ENCODE data around the gene SH3BP2.

The SH3BP2 gene

DNA sequence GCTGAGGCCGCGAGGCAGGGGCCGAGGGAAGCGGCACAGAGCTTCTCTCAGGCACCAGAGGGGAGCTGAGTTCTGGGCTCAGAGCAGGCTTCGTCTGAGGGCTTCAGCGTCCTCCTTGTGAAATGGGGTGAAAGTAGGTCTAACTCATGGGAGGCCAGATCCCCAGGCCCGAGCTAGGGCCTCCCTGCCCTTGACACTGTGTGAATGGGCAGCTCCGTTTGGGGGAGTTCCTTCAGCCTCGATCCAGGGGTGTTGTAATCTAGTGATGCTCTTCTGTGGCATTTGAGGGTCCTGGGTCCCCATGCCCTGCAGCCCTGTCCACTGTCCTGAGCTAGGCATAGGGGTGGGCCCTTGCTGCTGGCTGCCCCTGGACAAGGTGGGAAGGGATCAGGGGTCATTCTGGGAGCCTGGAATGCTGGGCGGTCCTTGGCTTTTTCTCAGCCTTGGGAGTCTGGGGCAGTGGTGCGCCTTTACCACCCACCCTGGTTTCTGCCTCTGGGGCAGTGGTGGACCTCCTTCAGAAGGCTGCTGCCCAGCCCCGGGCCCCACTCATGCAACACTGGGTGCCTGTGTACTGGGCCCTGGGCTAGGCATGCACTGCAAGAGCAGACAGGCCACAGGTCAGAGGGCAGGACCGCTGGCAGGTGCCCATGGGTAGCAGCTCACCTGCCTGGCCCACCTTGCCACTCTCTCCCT is 4.1 kb downstream of the SH3BP2 start:
- no peak for TF ChIP-seq SIN3A (IDR thresholded peaks at IDR 0.05; ENCODE audit: borderline replicate concordance, insufficient read depth, low read length)
- no peak for TF ChIP-seq TAF1 (IDR thresholded peaks at IDR 0.05; ENCODE audit: borderline replicate concordance, insufficient read depth, low read length)
- TF ChIP-seq POLR2AphosphoS5 (IDR thresholded peaks at IDR 0.05; ENCODE audit: low read depth, low read length), result no peak
- no peak for TF ChIP-seq REST (IDR thresholded peaks at IDR 0.05; ENCODE audit: insufficient read depth in 1 of 2, low read depth in 2 of 2, low read length in 2 of 2)
- no peak for TF ChIP-seq FOXP2 (optimal IDR thresholded peaks at IDR 0.05; ENCODE audit: borderline replicate concordance, extremely low read depth, extremely low read length, insufficient read depth)

DNA sequence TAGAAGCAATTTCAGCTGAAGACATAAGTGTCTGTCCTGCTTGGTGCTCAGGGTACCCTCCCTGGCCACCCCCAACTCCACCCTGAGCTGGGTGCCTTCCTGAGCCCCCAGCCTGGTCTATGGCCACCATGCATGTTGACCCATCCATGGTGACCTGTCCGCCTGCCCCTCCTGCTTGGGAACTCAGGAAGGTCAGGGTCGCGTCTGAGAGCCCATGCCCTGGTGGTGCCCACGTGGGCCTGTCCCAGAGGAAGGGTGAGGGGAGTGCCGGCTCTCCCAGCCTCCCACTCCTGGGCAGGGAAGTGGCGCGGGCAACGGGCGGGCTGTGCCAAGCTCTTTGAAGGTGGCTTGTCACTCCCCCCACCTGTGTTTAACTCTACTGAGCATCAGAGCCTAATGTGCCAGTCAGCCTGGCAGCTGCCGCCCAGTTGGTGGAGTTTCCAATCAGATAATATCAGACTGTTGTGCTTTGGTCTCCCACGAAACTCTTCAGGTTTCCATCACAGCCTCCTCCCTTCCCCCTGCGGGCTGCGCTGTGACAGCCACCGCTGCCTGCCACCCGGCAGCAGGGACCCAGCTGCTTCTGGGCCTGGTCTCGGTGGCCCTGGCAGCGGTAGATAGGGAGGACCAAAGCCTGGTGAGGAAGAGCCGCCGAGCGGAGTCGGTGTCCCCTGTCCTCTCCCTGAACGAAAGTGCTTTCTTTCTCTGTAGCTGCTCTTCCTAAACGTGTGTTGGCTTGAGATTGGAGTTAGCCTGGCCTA is 4.8 kb downstream of the SH3BP2 start:
- no peak for TF ChIP-seq REST (IDR thresholded peaks at IDR 0.05; ENCODE audit: insufficient read depth in 1 of 2, low read depth in 2 of 2, low read length in 2 of 2)
- no peak for TF ChIP-seq POLR2AphosphoS5 (IDR thresholded peaks at IDR 0.05; ENCODE audit: low read depth, low read length)
- no peak for TF ChIP-seq FOXP2 (optimal IDR thresholded peaks at IDR 0.05; ENCODE audit: borderline replicate concordance, extremely low read depth, extremely low read length, insufficient read depth)
- TF ChIP-seq SIN3A (IDR thresholded peaks at IDR 0.05; ENCODE audit: borderline replicate concordance, insufficient read depth, low read length), result no peak
- TF ChIP-seq TAF1 (IDR thresholded peaks at IDR 0.05; ENCODE audit: borderline replicate concordance, insufficient read depth, low read length), result no peak

DNA sequence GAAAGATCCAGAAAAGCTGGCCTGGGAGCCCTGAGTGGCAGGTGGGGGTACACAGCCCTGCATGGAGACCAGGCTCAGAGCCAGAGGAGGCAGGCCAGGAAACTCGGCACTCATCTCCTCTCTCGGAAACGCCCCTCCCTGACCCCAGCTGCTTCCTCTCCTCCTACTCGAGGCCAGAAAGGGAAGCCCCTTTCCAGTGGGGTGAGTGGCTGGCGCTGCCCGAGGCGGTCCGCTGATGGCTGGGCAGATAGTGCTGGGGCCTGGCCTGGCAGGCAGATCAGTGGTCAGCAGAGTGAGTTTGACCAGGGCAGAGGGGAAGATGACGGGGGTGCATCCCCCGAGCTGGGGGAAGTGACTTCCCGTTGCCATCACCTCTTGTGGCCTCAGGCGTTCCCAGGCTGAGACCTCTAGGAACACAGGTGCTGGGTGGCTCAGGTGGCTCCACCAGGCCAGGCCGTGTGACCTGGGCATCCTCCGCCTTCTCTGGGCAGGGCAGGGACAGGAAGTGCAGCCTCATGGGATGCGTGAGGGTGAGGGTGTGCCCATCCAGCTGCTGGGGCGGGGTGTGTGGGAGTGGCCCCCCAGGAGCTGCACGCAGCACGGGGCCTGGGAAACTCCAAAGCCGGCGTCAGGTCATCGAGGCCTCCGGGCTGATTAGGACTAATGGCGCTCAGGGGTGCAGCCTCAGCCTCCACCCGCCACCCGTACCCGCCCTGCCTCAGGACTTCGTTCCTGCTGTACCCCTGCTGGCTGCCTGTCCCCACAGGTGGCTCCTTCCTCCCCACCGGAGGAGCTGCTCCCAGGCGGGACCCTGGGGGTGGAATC is 5.7 kb downstream of the SH3BP2 start:
- TF ChIP-seq TAF1 (IDR thresholded peaks at IDR 0.05; ENCODE audit: borderline replicate concordance, insufficient read depth, low read length), result no peak
- TF ChIP-seq POLR2AphosphoS5 (IDR thresholded peaks at IDR 0.05; ENCODE audit: low read depth, low read length), result peak; percentile 27; the same call in 1 of the 2 replicates

- TF ChIP-seq SIN3A (IDR thresholded peaks at IDR 0.05; ENCODE audit: borderline replicate concordance, insufficient read depth, low read length), result no peak
- no peak for TF ChIP-seq FOXP2 (optimal IDR thresholded peaks at IDR 0.05; ENCODE audit: borderline replicate concordance, extremely low read depth, extremely low read length, insufficient read depth)
- TF ChIP-seq REST (IDR thresholded peaks at IDR 0.05; ENCODE audit: insufficient read depth in 1 of 2, low read depth in 2 of 2, low read length in 2 of 2), result no peak
- no peak for TF ChIP-seq TAF1 (IDR thresholded peaks at IDR 0.05; ENCODE audit: borderline replicate concordance, insufficient read depth, low read length)
- TF ChIP-seq POLR2AphosphoS5 (IDR thresholded peaks at IDR 0.05; ENCODE audit: low read depth, low read length), result no peak
These were observed 6.5 kb downstream of the SH3BP2 start for GRCh38 chr4:2799224-2799911.

All from PFSK-1 (cell line).